K562 (cell line): ENCODE data around the gene ANKDD1A. TPM values are rescaled to one million over a fixed set of nuclear protein-coding genes. Genes with fewer than 3 reads are reported as not detected.

Source experiments
- ARID4B ChIP-seq: sonication (generic); formaldehyde crosslinking; IDR thresholded peaks from 2 replicates; pipeline ENCODE4 v1.8.0; 2022; ENCODE audit warnings: mild to moderate bottlenecking, missing genetic modification reagents
- DIDO1 ChIP-seq: fragments of 450-650 bp; IDR thresholded peaks from 2 replicates; pipeline ENCODE4 v1.6.1; 2016; ENCODE audit warnings: low read depth, missing biosample characterization, missing genetic modification characterization
- HDAC2 ChIP-seq: fragments of 450-650 bp; IDR thresholded peaks from 2 replicates; pipeline ENCODE4 v1.6.1; 2016; ENCODE audit warnings: mild to moderate bottlenecking
- KAT7 ChIP-seq: sonication (generic); formaldehyde crosslinking; IDR thresholded peaks from 2 replicates; pipeline ENCODE4 v1.8.0; 2022; ENCODE audit warnings: missing genetic modification reagents, mild to moderate bottlenecking, borderline replicate concordance
- KAT8 ChIP-seq: fragments of 450-650 bp; IDR thresholded peaks from 2 replicates; pipeline ENCODE4 v1.6.1; 2016; ENCODE audit warnings: low read depth, mild to moderate bottlenecking
- MCM3 ChIP-seq: fragments of 450-650 bp; IDR thresholded peaks from 2 replicates; pipeline ENCODE4 v1.6.1; 2016
- NELFE ChIP-seq: IDR thresholded peaks from 2 replicates; pipeline ENCODE4 v1.6.1; 2011; ENCODE audit warnings: mild to moderate bottlenecking; ENCODE audit not compliant: insufficient read depth, insufficient read length
- RFX1 ChIP-seq: fragments of 450-650 bp; IDR thresholded peaks from 2 replicates; pipeline ENCODE4 v1.6.1; 2016; ENCODE audit warnings: mild to moderate bottlenecking, moderate library complexity
- RUNX1 ChIP-seq: sonication (generic); IDR thresholded peaks from 2 replicates; pipeline ENCODE4 v1.6.1; 2016; ENCODE audit warnings: antibody characterized with exemption, low read depth
- XRCC4 ChIP-seq: IDR thresholded peaks from one replicate; pipeline ENCODE4 v1.6.1; 2011; ENCODE audit not compliant: insufficient read depth, insufficient read length; ENCODE audit errors: extremely low read depth
- ZNF3 ChIP-seq: fragments of 250-450 bp; sonication (Bioruptor Pico); IDR thresholded peaks from 2 replicates; pipeline ENCODE4 v1.5.0; 2021; ENCODE audit warnings: mild to moderate bottlenecking, moderate library complexity
- ZNF766 ChIP-seq: fragments of 200-800 bp; sonication (Bioruptor generic); conservative IDR thresholded peaks from 2 replicates; pipeline ENCODE4 v1.6.1; 2016; ENCODE audit warnings: missing genetic modification characterization, missing compliant biosample characterization
- ZNF778 ChIP-seq: fragments of 450-650 bp; formaldehyde crosslinking; IDR thresholded peaks from 2 replicates; pipeline ENCODE4 v1.4.0; 2020; ENCODE audit warnings: mild to moderate bottlenecking, moderate library complexity
- polyA plus RNA-seq, 8 experiments: library from polyadenylated mRNA; depleted of rRNA in 4 of 8; stranded (reverse) in 5 of 8; unstranded in 3 of 8; fragments of >200 nt; fragmentation: Nextera tagmentation in 2 of 8; fragmentation: Illumina TruSeq in 1 of 8; extraction: Ambion mirVana in 2 of 8; extraction: Trizol in 1 of 8; gene quantifications; 2 replicates each; pipeline versions ENCODE4 v1.2.1 to v1.2.3, GENCODE V29; 2011 to 2014; ENCODE audit warnings: inconsistent platforms in 1 of 8, missing spikeins in 1 of 8
- total RNA-seq, 7 experiments: library from RNA; depleted of rRNA in 6 of 7; stranded (reverse); fragments of >200 nt in 6 of 7; fragmentation: Illumina TruSeq in 2 of 7; extraction: Trizol in 2 of 7; gene quantifications; 2 replicates each; pipeline versions ENCODE4 v1.2.1 to v1.2.3, GENCODE V29; 2011 to 2021; ENCODE audit warnings: low replicate concordance in 1 of 7
- TF ChIP-seq, protein P1 (sequence below), 2 experiments: fragments of 450-650 bp; IDR thresholded peaks; 2 replicates each; pipeline ENCODE4 v1.6.1; 2016
- TF ChIP-seq, protein P2 (sequence below), 2 experiments: fragments of 450-650 bp; IDR thresholded peaks; 2 replicates each; pipeline ENCODE4 v1.6.1; 2018; ENCODE audit warnings: mild to moderate bottlenecking in 2 of 2, low read depth in 1 of 2; ENCODE audit not compliant: partially characterized antibody in 2 of 2
- TF ChIP-seq, protein P3 (sequence below): fragments of 450-650 bp; formaldehyde crosslinking; IDR thresholded peaks from 2 replicates; pipeline ENCODE4 v1.4.0; 2020; ENCODE audit warnings: mild to moderate bottlenecking, moderate library complexity

The ANKDD1A gene
- total and polyA plus RNA-seq, 9 of the 15 experiments (the other 6 are each of a cell fraction or from before 2014, with no cell fraction given) = 0.08 to 0.80 (median 0.43) TPM

- no peak for TF ChIP-seq KAT8
- TF ChIP-seq MCM3 = no peak
- no peak for TF ChIP-seq DIDO1
- no peak for TF ChIP-seq ZNF3 (CRISPR knock-in tag)
- TF ChIP-seq, protein P1, sequence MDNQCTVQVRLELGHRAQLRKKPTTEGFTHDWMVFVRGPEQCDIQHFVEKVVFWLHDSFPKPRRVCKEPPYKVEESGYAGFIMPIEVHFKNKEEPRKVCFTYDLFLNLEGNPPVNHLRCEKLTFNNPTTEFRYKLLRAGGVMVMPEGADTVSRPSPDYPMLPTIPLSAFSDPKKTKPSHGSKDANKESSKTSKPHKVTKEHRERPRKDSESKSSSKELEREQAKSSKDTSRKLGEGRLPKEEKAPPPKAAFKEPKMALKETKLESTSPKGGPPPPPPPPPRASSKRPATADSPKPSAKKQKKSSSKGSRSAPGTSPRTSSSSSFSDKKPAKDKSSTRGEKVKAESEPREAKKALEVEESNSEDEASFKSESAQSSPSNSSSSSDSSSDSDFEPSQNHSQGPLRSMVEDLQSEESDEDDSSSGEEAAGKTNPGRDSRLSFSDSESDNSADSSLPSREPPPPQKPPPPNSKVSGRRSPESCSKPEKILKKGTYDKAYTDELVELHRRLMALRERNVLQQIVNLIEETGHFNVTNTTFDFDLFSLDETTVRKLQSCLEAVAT (IDR thresholded peaks at IDR 0.05) = peak in 1 of 2 experiments; percentile 77; a peak in 2 of 4 replicates
- no peak for TF ChIP-seq NELFE
- TF ChIP-seq, protein P2, sequence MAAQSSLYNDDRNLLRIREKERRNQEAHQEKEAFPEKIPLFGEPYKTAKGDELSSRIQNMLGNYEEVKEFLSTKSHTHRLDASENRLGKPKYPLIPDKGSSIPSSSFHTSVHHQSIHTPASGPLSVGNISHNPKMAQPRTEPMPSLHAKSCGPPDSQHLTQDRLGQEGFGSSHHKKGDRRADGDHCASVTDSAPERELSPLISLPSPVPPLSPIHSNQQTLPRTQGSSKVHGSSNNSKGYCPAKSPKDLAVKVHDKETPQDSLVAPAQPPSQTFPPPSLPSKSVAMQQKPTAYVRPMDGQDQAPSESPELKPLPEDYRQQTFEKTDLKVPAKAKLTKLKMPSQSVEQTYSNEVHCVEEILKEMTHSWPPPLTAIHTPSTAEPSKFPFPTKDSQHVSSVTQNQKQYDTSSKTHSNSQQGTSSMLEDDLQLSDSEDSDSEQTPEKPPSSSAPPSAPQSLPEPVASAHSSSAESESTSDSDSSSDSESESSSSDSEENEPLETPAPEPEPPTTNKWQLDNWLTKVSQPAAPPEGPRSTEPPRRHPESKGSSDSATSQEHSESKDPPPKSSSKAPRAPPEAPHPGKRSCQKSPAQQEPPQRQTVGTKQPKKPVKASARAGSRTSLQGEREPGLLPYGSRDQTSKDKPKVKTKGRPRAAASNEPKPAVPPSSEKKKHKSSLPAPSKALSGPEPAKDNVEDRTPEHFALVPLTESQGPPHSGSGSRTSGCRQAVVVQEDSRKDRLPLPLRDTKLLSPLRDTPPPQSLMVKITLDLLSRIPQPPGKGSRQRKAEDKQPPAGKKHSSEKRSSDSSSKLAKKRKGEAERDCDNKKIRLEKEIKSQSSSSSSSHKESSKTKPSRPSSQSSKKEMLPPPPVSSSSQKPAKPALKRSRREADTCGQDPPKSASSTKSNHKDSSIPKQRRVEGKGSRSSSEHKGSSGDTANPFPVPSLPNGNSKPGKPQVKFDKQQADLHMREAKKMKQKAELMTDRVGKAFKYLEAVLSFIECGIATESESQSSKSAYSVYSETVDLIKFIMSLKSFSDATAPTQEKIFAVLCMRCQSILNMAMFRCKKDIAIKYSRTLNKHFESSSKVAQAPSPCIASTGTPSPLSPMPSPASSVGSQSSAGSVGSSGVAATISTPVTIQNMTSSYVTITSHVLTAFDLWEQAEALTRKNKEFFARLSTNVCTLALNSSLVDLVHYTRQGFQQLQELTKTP (IDR thresholded peaks at IDR 0.05; ENCODE audit: low read depth in 1 of 2, partially characterized antibody in 2 of 2) = no peak
- TF ChIP-seq ZNF778 = no peak
- TF ChIP-seq ARID4B (CRISPR knock-in tag) = peak; percentile 40; the same call in 1 of the 2 replicates
- peak; percentile 71 for TF ChIP-seq ZNF766 (CRISPR knock-in tag)
- peak; percentile 81; the same call in 1 of the 2 replicates for TF ChIP-seq KAT7 (CRISPR knock-in tag)
- no peak for TF ChIP-seq XRCC4
- no peak for TF ChIP-seq RUNX1
- no peak for TF ChIP-seq HDAC2
- TF ChIP-seq RFX1 = no peak
- TF ChIP-seq, protein P3, sequence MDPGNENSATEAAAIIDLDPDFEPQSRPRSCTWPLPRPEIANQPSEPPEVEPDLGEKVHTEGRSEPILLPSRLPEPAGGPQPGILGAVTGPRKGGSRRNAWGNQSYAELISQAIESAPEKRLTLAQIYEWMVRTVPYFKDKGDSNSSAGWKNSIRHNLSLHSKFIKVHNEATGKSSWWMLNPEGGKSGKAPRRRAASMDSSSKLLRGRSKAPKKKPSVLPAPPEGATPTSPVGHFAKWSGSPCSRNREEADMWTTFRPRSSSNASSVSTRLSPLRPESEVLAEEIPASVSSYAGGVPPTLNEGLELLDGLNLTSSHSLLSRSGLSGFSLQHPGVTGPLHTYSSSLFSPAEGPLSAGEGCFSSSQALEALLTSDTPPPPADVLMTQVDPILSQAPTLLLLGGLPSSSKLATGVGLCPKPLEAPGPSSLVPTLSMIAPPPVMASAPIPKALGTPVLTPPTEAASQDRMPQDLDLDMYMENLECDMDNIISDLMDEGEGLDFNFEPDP (CRISPR knock-in tag) = no peak
Observed at GRCh38 chr15:64893481-64894394, 18.0 kb upstream of the ANKDD1A start (continued).
